Measurements from ENCODE around the gene GPR132.
A peak's percentile ranks its signal among the peaks of the same experiment; 100 is the strongest.

GPR132 gene

DNA sequence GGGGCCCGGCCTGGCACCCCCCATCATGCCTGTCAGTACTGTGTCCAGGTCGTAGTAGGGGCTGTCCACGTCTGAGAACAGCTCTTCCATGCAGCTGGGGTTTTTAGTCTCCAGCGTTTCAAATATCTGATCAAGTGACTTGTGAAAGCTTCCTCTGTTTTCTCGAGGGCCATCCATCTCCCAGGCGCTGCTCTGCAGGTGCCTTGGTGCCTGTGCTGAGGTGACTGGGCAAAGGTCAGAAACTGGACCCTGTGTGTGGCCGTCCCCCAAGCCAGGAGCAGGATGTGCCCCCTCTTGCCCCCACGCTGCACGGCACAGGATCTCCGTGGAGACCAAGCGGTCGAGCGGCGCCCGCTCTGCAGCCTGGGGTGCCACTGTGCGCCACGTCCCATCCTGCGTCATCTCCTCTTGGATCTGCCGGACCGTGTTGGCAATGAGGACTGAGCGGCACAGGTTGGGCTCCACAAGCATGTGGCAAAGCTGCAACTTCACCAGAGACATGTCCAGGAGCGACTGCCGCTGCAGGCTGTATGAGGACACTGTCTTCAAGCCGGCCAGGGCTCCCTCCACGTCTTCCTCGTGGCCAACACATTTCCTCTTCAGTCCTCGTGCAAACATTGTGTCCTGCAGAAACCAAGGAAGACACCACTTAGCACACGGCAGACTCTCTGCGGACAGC is 53.8 kb downstream of the GPR132 start:
- H3K4me2 ChIP-seq: no peak overlapping the region; a peak in 1 of 22 replicates
- no peak overlapping the region for H3K27ac ChIP-seq
- peaks cover 38 to 48% (median 43%) of the 10 kb centered on the region in 10 experiments for H3K4me1 ChIP-seq
- H3K27me3 ChIP-seq: no peaks in the 10 kb centered on the region
- H3K9ac ChIP-seq: peak overlapping the region in 4 of 11 experiments; percentile 2 to 29 (median 16); a peak in 1 of 22 replicates
- peaks cover 42 to 100% (median 97%) of the 10 kb centered on the region in 11 experiments; a peak in 21 of 22 replicates for H4K20me1 ChIP-seq
- H3K9me3 ChIP-seq (replicated peaks in 1 of 11): no peaks in the 10 kb centered on the region
- no peak for TF ChIP-seq Cebpa-rat (IDR thresholded peaks at IDR 0.05)
- H3K4me3 ChIP-seq: no peak overlapping the region
- peaks cover 43 to 92% (median 72%) of the 10 kb centered on the region in 11 experiments for H3K36me3 ChIP-seq

DNA sequence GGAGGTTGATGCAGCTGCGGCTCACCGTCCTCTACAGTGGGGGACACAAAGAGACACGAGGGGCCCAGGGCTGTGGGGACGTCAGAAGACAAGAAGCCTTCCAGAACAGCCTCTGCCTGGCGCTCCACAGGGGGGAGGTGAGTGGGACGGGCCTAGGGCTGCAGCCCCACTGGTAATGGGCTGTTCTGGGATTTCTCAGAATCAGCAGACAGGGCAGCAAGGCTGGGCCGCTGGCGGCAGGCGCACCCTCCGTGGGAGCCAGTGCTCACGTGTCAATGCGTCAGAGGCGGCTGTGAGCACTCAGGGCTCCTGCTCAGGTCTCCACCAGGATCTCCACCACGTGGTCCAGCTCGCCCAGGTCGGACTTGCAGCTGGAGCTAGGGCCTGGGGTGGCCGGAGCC is 54.3 kb downstream of the GPR132 start:
- H3K9me3 ChIP-seq (replicated peaks in 1 of 11): no peaks in the 10 kb centered on the region
- 0 out of 22 replicates have a peak overlapping the region, but pooled peaks of 1 of the 11 experiments have one; percentile 29 for H3K9ac ChIP-seq
- H3K27ac ChIP-seq: no peak overlapping the region
- peaks cover 39 to 100% (median 97%) of the 10 kb centered on the region in 11 experiments; a peak in 21 of 22 replicates for H4K20me1 ChIP-seq
- peaks cover 32 to 44% (median 39%) of the 10 kb centered on the region in 10 experiments for H3K4me1 ChIP-seq
- no peak overlapping the region for H3K4me3 ChIP-seq
- no peak overlapping the region for H3K4me2 ChIP-seq
- H3K36me3 ChIP-seq: peaks cover 43 to 92% (median 72%) of the 10 kb centered on the region in 11 experiments
- no peak for TF ChIP-seq Cebpa-rat (IDR thresholded peaks at IDR 0.05)
- H3K27me3 ChIP-seq: no peaks in the 10 kb centered on the region

DNA sequence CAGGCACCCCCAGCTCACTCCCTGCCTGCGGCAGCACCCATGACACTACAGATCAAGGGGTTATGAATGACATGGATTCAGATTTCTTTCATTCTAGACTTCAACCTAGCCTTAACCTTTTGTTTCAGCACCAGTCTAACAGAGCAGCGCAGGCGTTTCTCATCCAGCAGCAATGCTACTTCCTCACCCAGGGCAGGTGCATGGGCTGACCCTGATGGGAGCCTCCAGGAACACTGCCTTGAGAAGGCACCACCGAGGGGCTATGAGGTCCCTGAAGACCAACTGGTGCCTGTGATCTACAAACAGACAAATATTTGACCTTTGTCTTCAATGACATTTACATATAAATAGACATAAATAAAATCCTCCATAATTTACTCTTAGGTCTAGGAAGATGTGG is 55.1 kb downstream of the GPR132 start:
- H3K4me2 ChIP-seq: no peak overlapping the region
- TF ChIP-seq Cebpa-rat (IDR thresholded peaks at IDR 0.05): no peak

DNA sequence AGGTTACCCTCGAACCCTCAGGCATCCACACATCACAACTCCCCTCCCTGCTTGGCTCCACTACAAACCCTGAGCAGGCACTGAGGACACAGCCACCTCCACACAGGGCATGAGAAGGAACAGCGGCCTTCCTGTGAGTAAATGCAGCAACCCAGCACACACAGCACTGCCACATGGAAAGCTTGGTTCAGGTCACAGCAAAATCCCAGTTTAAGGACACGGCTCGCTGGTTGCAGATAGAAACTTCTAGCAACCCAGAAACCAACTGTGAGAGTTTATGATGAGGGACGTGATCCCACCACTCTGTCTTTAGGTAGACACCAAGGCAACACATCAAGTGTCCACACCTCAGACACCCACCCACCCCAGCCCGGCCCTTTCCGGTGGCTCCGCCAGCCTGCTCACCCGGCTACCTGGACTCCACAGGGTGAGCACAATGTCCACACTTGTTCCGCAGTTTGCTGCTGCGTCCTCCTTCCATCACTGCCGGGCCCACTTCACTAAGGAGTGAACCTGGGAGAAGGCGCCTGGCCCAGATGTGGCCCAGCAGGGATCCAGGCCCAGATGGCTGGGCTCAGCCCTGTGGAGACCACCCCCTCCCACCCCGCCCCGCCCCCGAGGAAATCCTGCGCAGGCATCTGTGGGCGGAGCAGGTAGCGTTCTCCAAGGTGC is 57.5 kb downstream of the GPR132 start:
- H3K9ac ChIP-seq: no peak overlapping the region
- H3K36me3 ChIP-seq: peaks cover 43 to 74% (median 68%) of the 10 kb centered on the region in 11 experiments
- no peak overlapping the region for H3K4me2 ChIP-seq
- H3K27ac ChIP-seq: no peak overlapping the region
- H4K20me1 ChIP-seq: peaks cover 14 to 85% (median 73%) of the 10 kb centered on the region in 11 experiments; a peak in 20 of 22 replicates
- H3K4me1 ChIP-seq: peaks cover under 1 to 25% (median 9%) of the 10 kb centered on the region in 10 experiments; a peak in 16 of 20 replicates
- no peaks in the 10 kb centered on the region for H3K9me3 ChIP-seq (replicated peaks in 1 of 11)
- no peak for TF ChIP-seq Cebpa-rat (IDR thresholded peaks at IDR 0.05)
- H3K4me3 ChIP-seq: no peak overlapping the region
- no peaks in the 10 kb centered on the region for H3K27me3 ChIP-seq

More for the DNA sequence above, 55.1 kb downstream of the GPR132 start:
- Histone ChIP-seq H3K9ac (no peak overlapping the region; a peak in 1 of 22 replicates), H3K27ac (no peak overlapping the region), H4K20me1 (peaks cover 37 to 100% (median 95%) of the 10 kb centered on the region in 11 experiments; a peak in 21 of 22 replicates), H3K36me3 (peaks cover 43 to 85% (median 73%) of the 10 kb centered on the region in 11 experiments), H3K9me3 (replicated peaks in 1 of 11) (no peaks in the 10 kb centered on the region), H3K4me1 (peaks cover 24 to 44% (median 32%) of the 10 kb centered on the region in 10 experiments), H3K27me3 (no peaks in the 10 kb centered on the region), H3K4me3 (no peak overlapping the region)

DNA sequence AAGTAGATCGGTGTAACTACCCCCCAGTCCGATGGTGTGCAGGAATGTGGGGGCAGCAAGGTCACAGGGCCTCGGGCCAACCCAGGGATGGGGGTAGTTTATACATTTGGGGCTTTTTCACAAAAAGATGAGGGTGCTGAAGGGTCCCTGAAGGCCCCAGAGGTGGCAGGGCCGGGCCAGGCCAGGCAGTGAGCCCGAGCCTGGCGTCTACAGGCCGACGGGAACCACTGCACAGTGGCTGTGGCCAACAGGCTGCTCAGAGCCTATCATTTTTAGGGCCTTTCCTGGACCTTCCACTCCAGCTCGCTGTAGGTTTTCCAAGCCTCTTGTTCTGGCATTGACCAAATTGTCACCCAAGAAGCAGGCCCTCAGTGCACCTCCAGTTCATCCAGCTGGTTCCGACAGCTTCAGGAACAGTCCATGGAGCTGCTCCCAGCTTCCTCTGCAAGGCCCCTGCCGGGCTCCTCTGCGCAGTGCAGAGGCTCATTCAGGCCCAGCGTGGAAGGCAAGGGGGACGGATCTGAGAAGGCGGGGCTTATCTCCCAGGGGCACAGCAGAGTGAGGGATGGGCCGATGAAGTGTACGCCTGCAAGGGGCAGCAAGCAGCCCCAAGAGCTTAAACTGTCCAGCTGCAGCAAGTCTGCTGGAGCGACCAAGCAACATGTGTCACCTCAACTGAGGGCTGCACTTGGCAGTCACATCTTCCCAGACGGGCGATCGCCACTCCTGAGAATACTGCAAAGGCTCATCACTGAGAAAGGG is 58.2 kb downstream of the GPR132 start:
- H4K20me1 ChIP-seq: peaks cover 8 to 78% (median 66%) of the 10 kb centered on the region in 11 experiments; a peak in 20 of 22 replicates
- H3K27ac ChIP-seq: no peak overlapping the region; a peak in 1 of 22 replicates
- no peak overlapping the region for H3K4me2 ChIP-seq
- TF ChIP-seq Cebpa-rat (IDR thresholded peaks at IDR 0.05): no peak
- H3K9ac ChIP-seq: no peak overlapping the region; a peak in 1 of 22 replicates
- no peaks in the 10 kb centered on the region for H3K27me3 ChIP-seq
- H3K4me1 ChIP-seq: peaks cover 0 to 21% (median 2%) of the 10 kb centered on the region in 10 experiments; a peak in 9 of 20 replicates
- no peaks in the 10 kb centered on the region for H3K9me3 ChIP-seq (replicated peaks in 1 of 11)
- no peak overlapping the region for H3K4me3 ChIP-seq
- H3K36me3 ChIP-seq: peaks cover 43 to 67% (median 62%) of the 10 kb centered on the region in 11 experiments

DNA sequence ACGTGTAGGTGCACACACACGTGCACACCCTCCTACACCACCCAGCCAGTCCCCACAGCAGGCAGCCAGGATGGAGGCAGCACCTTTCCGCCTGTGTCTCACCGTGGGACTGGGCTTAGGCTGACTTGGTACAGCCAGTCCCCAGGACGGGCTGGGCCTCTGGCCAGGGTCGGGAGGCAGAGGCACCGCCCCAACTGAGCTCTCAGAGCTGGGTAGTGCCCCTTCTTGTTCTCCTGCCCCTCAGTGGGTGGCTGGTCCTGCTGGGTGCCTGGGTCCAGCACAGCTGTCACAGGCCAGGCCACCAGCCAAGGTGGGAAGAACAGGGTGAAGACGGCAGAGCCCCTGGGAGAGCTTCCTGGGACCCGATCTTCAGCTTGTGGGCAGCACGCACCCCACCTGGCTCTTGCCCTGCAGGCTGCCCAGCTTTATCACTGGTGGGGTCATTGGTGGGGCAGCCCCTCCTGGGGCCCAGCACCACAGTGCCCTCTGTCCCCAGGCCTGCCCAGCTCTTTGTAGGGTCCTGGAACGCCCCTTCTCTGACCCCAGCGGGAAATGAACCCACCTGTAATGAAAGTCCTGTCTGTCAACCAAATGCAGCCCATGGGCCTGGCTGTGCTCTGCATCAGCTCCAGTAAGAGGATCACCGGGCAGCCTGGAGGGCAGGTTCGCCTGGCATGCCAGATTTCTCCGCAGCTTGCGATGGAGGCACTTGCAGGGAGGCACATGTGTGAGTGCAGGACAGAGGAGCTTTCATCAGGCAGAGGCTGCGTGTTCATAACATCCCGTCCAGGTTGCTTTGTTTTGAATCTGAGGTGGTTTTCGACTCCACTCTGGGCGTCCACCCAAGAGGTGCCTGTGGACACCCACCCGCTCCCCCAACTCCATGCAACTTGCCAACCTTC is 59.0 kb downstream of the GPR132 start:
- Histone ChIP-seq H3K4me3 (no peak overlapping the region), H4K20me1 (peaks cover under 1 to 70% (median 57%) of the 10 kb centered on the region in 11 experiments; a peak in 19 of 22 replicates), H3K27me3 (no peaks in the 10 kb centered on the region)

DNA sequence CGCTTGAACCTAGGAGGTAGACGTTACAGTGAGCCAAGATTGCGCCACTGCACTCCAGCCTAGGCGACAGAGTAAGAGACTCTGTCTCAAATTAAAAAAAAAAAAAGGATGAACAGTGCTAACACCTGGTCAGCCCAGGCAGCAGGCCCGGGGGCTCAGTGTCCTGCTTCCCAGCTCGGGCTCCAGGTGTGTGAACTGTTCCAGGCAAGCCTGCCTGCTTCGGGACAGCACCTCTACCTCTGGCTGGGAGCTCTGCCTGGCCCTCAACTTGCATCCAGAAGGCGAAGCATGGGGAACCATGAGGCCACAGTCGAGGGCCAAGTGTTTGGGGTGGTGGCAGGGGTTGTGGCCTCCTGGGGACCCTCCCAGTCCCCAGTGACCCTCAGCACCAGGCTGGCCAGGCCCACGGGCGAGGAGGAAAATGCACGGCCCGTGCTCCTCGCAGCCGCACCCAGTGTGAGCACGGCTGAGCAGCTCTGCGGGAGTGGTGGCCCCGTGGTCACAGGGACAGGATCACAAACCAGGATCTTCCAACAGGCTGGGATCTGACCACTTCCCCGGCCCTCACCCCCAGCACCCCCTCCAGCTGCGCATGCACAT is 59.8 kb downstream of the GPR132 start:
- H3K4me1 ChIP-seq: peaks cover 0 to 20% (median 0%) of the 10 kb centered on the region in 10 experiments; a peak in 6 of 20 replicates
- H3K27me3 ChIP-seq: no peaks in the 10 kb centered on the region
- no peak for TF ChIP-seq Cebpa-rat (IDR thresholded peaks at IDR 0.05)
- no peak overlapping the region for H3K4me3 ChIP-seq
- peak overlapping the region in 1 of 11 experiments; percentile 5; a peak in 1 of 22 replicates for H3K9ac ChIP-seq
- peaks cover 0 to 62% (median 50%) of the 10 kb centered on the region in 11 experiments; a peak in 18 of 22 replicates for H4K20me1 ChIP-seq
- H3K9me3 ChIP-seq (replicated peaks in 1 of 11): peaks cover 0 to 9% (median 0%) of the 10 kb centered on the region in 11 experiments; a peak in 1 of 22 replicates
- peaks cover 28 to 53% (median 46%) of the 10 kb centered on the region in 11 experiments for H3K36me3 ChIP-seq
- H3K27ac ChIP-seq: peak overlapping the region in 3 of 11 experiments; percentile 7 to 20 (median 11); a peak in 2 of 22 replicates
- H3K4me2 ChIP-seq: peak overlapping the region in 1 of 11 experiments; percentile 21; a peak in 1 of 22 replicates

More for the DNA sequence above, 59.0 kb downstream of the GPR132 start:
- Histone ChIP-seq H3K27ac (peak overlapping the region in 2 of 11 experiments; percentile 20 to 35; a peak in 1 of 22 replicates), H3K9me3 (replicated peaks in 1 of 11) (0 out of 22 replicates have a peak, but pooled peaks cover 0 to 1% (median 0%) of the 10 kb centered on the region in 11 experiments), H3K36me3 (peaks cover 36 to 60% (median 54%) of the 10 kb centered on the region in 11 experiments), H3K4me2 (no peak overlapping the region), H3K9ac (no peak overlapping the region; a peak in 1 of 22 replicates), H3K4me1 (peaks cover 0 to 20% (median 0%) of the 10 kb centered on the region in 10 experiments; a peak in 6 of 20 replicates)
- no peak for TF ChIP-seq Cebpa-rat (IDR thresholded peaks at IDR 0.05)
